Stimulated activated naive CD4-positive, alpha-beta T cell (primary cell): ENCODE measurements around the gene MUC5AC.
"Not testable (repeated sequence)": the region's sequence is repeated elsewhere in the genome, so short reads cannot be mapped to it uniquely, and the experiment has no call there.

Experiments used
- DNase-seq, 6 experiments: peaks; one replicate each; lab custom pipeline; 2025; lab: John Stamatoyannopoulos, UW

The MUC5AC gene

DNA sequence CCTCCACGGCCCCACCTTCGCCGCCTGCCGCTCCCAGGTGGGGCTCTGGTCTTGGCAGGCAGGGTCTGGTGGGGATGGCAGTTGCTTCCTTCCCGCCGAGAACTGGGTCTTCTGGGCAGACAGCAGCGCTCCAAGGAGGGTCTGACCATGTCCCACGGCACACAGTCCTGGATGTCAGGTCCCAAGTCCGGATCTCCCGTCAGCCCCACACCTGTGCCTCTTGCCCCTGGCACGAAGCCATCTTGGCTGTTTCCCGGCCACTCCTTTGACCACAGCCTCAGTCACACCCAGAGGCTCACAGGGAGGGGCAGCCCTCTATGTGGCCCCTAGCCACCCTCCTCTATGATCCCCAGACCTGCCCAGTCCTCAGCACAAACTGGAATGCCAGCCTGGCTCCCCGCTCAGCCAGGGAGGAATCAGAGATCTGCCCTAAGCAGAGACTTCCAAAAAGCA is 79.4 kb downstream of the MUC5AC start:
- DNase-seq, result no peak

DNA sequence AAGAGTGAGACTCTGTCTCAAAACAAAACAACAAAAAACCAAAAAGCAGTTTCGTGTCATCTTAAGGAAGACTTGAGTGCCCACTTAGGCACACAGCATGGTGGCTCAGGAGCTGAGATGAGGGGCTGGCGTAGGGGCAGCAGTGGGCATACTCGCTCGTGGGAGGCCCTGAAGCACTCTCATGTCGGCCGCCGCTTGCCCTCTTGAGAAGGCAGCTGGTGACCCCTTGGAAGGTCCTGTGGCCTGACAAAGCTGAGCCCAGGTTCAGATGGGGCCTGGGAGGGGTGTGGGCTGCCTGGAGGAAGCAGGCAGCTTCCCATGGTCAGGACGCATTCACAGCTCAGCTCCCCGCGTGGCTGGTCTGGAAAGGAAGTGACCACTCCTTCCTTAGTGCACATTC is 80.1 kb downstream of the MUC5AC start:
- no peak for DNase-seq

DNA sequence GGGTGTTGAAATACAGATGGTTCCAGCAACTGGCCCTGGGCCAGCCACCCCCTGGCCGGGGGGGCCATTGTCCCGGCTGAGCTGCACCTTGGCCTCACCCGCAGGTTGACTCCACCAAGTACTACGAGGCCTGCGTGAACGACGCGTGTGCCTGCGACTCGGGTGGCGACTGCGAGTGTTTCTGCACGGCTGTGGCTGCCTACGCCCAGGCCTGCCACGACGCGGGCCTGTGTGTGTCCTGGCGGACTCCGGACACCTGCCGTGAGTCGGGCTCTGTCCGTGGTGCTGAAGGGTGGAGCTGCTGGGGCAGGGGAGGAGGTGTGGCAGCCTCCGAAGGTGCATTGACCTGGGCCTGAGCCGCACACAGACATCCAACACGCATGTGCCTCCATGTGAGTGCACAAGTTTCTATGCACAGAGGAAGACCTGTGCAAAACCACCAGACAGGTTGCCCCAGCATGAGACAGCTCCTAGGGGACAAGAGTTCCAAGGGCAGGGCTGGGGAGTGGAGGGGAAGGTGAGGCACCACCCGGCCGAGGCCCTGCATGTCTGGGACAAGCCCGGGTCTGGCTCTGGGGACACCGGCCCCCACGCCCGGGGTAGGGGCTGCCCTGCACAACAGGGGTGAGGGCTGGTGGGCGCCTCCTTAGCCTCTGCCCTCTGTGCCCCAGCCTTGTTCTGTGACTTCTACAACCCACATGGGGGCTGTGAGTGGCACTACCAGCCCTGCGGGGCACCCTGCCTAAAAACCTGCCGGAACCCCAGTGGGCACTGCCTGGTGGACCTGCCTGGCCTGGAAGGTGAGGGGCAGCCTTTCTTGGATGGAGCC is 81.2 kb downstream of the MUC5AC start:
- DNase-seq, result no peak

DNA sequence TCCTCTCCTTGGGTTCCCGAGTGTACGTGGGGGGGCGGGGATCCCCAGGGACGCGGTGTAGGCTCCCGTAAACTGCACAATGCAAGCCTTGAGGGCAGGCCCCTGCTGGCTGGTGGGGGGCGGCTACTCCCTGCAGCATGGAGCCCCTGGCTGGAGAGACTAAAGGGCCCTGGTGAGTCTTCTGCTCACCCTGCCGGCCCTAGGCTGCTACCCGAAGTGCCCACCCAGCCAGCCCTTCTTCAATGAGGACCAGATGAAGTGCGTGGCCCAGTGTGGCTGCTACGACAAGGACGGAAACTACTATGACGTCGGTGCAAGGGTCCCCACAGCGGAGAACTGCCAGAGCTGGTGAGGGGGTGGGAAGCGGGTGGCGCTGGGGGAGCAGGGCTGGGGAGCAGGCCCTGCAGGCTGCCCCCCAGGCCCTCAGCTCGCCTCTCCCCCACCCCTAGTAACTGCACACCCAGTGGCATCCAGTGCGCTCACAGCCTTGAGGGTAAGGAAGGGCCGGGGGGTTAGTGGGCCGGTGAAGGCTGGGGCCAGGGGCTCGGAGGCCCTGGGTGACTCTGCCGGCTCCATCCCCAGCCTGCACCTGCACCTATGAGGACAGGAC is 81.9 kb downstream of the MUC5AC start:
- no peak for DNase-seq

DNA sequence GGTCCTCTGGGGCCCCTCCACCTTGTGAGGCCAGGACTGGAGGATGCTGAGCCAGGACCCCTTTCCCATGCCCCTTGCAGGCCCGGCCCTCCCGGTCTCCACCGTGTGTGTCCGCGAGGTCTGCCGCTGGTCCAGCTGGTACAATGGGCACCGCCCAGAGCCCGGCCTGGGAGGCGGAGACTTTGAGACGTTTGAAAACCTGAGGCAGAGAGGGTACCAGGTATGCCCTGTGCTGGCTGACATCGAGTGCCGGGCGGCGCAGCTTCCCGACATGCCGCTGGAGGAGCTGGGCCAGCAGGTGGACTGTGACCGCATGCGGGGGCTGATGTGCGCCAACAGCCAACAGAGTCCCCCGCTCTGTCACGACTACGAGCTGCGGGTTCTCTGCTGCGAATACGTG is 83.0 kb downstream of the MUC5AC start:
- DNase-seq, result no peak

DNA sequence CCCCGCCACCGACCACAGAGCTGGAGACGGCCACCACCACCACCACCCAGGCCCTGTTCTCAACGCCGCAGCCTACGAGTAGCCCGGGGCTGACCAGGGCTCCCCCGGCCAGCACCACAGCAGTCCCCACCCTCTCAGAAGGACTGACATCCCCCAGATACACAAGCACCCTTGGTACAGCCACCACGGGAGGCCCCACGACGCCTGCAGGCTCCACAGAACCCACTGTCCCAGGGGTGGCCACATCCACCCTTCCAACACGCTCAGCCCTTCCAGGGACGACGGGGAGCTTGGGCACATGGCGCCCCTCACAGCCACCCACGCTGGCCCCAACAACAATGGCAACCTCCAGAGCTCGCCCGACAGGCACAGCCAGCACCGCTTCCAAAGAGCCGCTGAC is 84.0 kb downstream of the MUC5AC start:
- no peak for DNase-seq

DNA sequence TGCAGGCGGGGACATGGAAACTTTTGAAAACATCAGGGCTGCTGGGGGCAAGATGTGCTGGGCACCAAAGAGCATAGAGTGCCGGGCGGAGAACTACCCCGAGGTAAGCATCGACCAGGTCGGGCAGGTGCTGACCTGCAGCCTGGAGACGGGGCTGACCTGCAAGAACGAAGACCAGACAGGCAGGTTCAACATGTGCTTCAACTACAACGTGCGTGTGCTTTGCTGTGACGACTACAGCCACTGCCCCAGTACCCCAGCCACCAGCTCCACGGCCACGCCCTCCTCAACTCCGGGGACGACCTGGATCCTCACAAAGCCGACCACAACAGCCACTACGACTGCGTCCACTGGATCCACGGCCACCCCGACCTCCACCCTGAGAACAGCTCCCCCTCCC is 84.5 kb downstream of the MUC5AC start:
- DNase-seq, result no peak

DNA sequence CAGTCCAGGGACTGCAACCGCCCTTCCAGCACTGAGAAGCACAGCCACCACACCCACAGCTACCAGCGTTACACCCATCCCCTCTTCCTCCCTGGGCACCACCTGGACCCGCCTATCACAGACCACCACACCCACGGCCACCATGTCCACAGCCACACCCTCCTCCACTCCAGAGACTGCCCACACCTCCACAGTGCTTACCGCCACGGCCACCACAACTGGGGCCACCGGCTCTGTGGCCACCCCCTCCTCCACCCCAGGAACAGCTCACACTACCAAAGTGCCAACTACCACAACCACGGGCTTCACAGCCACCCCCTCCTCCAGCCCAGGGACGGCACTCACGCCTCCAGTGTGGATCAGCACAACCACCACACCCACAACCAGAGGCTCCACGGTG is 85.0 kb downstream of the MUC5AC start:
- DNase-seq, result not testable (repeated sequence)

DNA sequence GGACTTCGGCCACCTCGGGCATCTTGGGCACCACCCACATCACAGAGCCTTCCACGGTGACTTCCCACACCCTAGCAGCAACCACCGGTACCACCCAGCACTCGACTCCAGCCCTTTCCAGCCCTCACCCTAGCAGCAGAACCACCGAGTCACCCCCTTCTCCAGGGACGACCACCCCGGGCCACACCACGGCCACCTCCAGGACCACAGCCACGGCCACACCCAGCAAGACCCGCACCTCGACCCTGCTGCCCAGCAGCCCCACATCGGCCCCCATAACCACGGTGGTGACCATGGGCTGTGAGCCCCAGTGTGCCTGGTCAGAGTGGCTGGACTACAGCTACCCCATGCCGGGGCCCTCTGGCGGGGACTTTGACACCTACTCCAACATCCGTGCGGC is 85.8 kb downstream of the MUC5AC start:
- DNase-seq, result not testable (repeated sequence)

DNA sequence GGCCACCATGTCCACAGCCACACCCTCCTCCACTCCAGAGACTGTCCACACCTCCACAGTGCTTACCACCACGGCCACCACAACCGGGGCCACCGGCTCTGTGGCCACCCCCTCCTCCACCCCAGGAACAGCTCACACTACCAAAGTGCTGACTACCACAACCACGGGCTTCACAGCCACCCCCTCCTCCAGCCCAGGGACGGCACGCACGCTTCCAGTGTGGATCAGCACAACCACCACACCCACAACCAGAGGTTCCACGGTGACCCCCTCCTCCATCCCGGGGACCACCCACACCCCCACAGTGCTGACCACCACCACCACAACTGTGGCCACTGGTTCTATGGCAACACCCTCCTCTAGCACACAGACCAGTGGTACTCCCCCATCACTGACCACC is 86.8 kb downstream of the MUC5AC start:
- DNase-seq, result not testable (repeated sequence)

DNA sequence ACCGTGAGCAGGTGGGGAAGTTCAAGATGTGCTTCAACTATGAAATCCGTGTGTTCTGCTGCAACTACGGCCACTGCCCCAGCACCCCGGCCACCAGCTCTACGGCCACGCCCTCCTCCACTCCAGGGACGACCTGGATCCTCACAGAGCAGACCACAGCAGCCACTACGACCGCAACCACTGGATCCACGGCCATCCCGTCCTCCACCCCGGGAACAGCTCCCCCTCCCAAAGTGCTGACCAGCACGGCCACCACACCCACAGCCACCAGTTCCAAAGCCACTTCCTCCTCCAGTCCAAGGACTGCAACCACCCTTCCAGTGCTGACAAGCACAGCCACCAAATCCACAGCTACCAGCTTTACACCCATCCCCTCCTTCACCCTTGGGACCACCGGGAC is 88.0 kb downstream of the MUC5AC start:
- not testable (repeated sequence) for DNase-seq

DNA sequence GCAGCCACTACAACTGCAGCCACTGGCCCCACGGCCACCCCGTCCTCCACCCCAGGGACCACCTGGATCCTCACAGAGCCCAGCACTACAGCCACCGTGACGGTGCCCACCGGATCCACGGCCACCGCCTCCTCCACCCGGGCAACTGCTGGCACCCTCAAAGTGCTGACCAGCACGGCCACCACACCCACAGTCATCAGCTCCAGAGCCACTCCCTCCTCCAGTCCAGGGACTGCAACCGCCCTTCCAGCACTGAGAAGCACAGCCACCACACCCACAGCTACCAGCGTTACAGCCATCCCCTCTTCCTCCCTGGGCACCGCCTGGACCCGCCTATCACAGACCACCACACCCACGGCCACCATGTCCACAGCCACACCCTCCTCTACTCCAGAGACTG is 88.5 kb downstream of the MUC5AC start:
- not testable (repeated sequence) for DNase-seq

DNA sequence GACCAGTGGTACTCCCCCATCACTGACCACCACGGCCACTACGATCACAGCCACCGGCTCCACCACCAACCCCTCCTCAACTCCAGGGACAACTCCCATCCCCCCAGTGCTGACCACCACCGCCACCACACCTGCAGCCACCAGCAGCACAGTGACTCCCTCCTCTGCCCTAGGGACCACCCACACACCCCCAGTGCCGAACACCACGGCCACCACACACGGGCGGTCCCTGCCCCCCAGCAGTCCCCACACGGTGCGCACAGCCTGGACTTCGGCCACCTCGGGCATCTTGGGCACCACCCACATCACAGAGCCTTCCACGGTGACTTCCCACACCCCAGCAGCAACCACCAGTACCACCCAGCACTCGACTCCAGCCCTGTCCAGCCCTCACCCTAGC is 89.3 kb downstream of the MUC5AC start:
- DNase-seq, result not testable (repeated sequence)

DNA sequence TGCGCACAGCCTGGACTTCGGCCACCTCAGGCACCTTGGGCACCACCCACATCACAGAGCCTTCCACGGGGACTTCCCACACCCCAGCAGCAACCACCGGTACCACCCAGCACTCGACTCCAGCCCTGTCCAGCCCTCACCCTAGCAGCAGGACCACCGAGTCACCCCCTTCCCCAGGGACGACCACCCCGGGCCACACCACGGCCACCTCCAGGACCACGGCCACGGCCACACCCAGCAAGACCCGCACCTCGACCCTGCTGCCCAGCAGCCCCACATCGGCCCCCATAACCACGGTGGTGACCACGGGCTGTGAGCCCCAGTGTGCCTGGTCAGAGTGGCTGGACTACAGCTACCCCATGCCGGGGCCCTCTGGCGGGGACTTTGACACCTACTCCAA is 91.2 kb downstream of the MUC5AC start:
- DNase-seq, result not testable (repeated sequence)

DNA sequence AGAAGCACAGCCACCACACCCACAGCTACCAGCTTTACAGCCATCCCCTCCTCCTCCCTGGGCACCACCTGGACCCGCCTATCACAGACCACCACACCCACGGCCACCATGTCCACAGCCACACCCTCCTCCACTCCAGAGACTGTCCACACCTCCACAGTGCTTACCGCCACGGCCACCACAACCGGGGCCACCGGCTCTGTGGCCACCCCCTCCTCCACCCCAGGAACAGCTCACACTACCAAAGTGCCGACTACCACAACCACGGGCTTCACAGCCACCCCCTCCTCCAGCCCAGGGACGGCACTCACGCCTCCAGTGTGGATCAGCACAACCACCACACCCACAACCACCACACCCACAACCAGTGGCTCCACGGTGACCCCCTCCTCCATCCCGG is 92.7 kb downstream of the MUC5AC start:
- DNase-seq, result not testable (repeated sequence)
